IPS DF 6.9 (cell line): ENCODE results near the gene PRDM15.

Experiments used
- DNase-seq: peaks from one replicate; pipeline ENCODE4 v3.0.0-alpha.2; 2013; ENCODE audit warnings: low read depth, low spot score
- H3K27ac ChIP-seq: one replicate; pipeline ENCODE4 v1.5.1; 2013; ENCODE audit warnings: low read length, control low read depth
- H3K27me3 ChIP-seq: 2 replicates; pipeline ENCODE4 v1.6.1; 2013; ENCODE audit warnings: mild to moderate bottlenecking, low read length; ENCODE audit not compliant: control insufficient read depth, insufficient read depth
- H3K36me3 ChIP-seq: 2 replicates; pipeline ENCODE4 v1.6.1; 2013; ENCODE audit warnings: low read length; ENCODE audit not compliant: control insufficient read depth, insufficient read depth
- H3K4me1 ChIP-seq: 2 replicates; pipeline ENCODE4 v1.6.1; 2013; ENCODE audit warnings: low read length; ENCODE audit not compliant: control insufficient read depth, insufficient read depth
- H3K4me3 ChIP-seq: 2 replicates; pipeline ENCODE4 v1.5.1; 2013; ENCODE audit warnings: mild to moderate bottlenecking, low read length
- H3K9me3 ChIP-seq: 2 replicates; pipeline ENCODE4 v1.6.1; 2013; ENCODE audit warnings: low read length, inconsistent platforms; ENCODE audit not compliant: control insufficient read depth, insufficient read depth
- WGBS: extraction: QIAGEN DNeasy Blood & Tissue Kit; methylation state at CpG from one replicate; pipeline ENCODE4 v1.1.7; 2013; ENCODE audit warnings: mixed read lengths, missing lambda C conversion rate; ENCODE audit not compliant: insufficient read length, insufficient coverage; 5-methylcytosine and 5-hydroxymethylcytosine counted together

PRDM15 gene

GRCh38 chr21:41875086-41875485 lies 4.1 kb downstream of the PRDM15 start:
- Histone ChIP-seq H3K36me3 (no peaks in the 10 kb centered on the region), H3K27me3 (no peaks in the 10 kb centered on the region), H3K27ac (no peak overlapping the region), H3K4me1 (no peaks in the 10 kb centered on the region), H3K9me3 (no peaks in the 10 kb centered on the region), H3K4me3 (no peak overlapping the region)
- no peak for DNase-seq
- WGBS: no CpG with 5 or more reads among the region's 8 CpGs

DNA sequence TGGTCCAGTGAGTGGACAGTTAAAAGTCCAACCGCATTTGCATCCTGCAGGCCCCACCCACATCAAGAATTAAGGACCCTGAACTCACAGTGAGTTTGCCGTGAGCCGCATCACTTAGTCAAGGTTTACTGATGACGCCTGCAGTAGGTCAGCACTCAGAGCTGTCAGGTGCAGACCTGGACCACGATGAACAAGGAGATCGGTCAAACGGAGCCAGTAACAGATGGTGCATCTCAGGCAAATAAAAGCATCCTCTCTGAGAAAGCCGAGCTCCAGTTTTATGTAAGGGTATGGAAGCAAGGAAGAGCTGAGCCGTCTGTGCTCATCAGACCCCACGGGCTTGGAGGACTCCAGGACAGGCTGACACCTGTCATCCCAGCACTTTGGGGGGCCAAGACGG lies 4.5 kb downstream of the PRDM15 start:
- no CpG with 5 or more reads among the region's 11 CpGs for whole genome bisulfite sequencing
- Histone ChIP-seq H3K27ac (no peak overlapping the region), H3K36me3 (no peaks in the 10 kb centered on the region), H3K4me1 (no peaks in the 10 kb centered on the region), H3K4me3 (no peak overlapping the region), H3K9me3 (no peaks in the 10 kb centered on the region), H3K27me3 (no peaks in the 10 kb centered on the region)
- DNase-seq: no peak

- DNase-seq: no peak
- Histone ChIP-seq H3K36me3 (no peaks in the 10 kb centered on the region), H3K27ac (no peak overlapping the region), H3K4me3 (no peak overlapping the region), H3K4me1 (no peaks in the 10 kb centered on the region), H3K27me3 (no peaks in the 10 kb centered on the region), H3K9me3 (no peaks in the 10 kb centered on the region)
- no CpG with 5 or more reads among the region's 6 CpGs for WGBS
Observed at GRCh38 chr21:41873426-41873825, 5.7 kb downstream of the PRDM15 start.

DNA sequence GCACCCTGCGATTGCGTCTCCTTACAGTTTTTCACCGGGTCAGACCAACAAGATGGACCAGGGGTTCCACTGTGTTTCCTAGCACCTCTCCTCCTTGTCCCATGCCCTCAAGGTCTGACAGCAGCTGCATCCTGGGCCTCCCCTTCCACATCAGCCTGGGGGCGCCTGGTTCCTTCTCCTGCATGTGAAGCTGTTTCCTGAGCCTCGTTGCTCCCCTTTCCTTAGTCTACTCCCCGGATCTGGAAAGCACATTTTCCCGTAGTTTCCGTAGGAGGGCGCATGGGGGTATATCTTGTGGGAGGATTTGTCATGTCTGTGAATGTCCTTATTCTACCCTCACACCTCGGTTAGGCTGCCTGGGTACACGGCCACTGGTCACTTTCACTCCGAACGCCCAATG lies 6.1 kb downstream of the PRDM15 start:
- Histone ChIP-seq H3K27ac (no peak overlapping the region), H3K27me3 (no peaks in the 10 kb centered on the region), H3K4me1 (no peaks in the 10 kb centered on the region), H3K9me3 (no peaks in the 10 kb centered on the region), H3K36me3 (no peaks in the 10 kb centered on the region), H3K4me3 (no peak overlapping the region)
- no CpG with 5 or more reads among the region's 13 CpGs for WGBS
- DNase-seq: no peak

DNA sequence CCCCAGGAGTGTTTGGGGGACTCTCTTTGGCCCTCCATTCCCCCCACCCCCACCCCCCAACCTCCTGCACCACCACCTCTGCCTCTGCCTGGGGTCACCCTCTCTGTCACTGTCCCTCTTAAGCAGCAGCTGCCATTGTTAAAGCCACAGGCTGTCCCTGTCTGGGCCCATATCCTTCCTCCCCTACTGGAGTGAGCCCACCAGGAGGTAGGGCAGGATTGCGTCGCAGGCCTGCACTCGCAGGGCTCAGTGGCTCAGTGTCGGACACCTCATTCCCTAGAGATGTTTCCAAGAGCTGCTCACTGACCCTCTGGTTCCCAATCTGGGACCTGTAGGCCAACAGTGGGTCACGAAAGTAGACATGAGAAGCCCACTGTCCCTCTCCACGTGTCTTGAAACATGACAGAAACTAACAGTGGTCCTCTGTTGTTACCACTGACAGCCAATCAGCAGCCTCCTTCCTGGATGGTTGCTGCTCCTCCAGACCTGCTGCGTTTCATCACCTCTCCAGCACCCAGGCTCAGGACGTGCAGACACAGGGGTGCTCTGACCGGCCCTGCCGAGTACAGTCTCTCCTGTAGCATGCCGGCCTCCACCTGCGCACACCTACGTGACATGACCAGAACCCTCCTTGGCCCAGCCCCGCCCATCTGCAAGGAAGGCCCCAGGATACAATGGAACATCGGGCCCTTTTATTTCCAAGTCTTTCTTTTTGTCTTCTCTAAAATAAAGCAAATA lies 7.7 kb downstream of the PRDM15 start:
- Histone ChIP-seq H3K27me3 (no peaks in the 10 kb centered on the region), H3K36me3 (no peaks in the 10 kb centered on the region), H3K9me3 (no peaks in the 10 kb centered on the region), H3K27ac (no peak overlapping the region), H3K4me3 (no peak overlapping the region), H3K4me1 (no peaks in the 10 kb centered on the region)
- no peak for DNase-seq
- WGBS: no CpG with 5 or more reads among the region's 15 CpGs

DNA sequence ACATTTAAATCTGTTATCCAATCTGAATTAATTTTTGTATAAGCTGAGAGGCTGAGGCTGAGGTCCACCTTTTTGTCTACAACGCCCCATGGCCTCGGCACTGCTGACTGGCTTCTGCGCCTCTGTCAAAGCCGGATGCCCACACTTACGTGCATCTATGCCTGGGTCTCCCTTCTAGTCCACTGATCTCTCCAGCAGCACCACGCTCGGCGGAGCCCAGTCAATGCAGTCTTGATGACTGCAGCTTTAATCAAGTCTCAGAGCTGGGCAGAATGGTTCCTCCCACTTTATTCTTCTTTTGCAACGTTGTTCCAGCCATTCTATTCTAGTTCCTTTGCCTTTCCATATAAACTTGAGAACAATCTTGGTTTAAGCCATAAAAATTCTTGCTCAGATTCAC lies 9.4 kb downstream of the PRDM15 start:
- no peaks in the 10 kb centered on the region for H3K36me3 ChIP-seq
- DNase-seq: no peak
- no peak overlapping the region for H3K4me3 ChIP-seq
- WGBS: no CpG with 5 or more reads among the region's 9 CpGs
- H3K9me3 ChIP-seq: no peaks in the 10 kb centered on the region
- no peaks in the 10 kb centered on the region for H3K4me1 ChIP-seq
- no peak overlapping the region for H3K27ac ChIP-seq
- H3K27me3 ChIP-seq: no peaks in the 10 kb centered on the region

DNA sequence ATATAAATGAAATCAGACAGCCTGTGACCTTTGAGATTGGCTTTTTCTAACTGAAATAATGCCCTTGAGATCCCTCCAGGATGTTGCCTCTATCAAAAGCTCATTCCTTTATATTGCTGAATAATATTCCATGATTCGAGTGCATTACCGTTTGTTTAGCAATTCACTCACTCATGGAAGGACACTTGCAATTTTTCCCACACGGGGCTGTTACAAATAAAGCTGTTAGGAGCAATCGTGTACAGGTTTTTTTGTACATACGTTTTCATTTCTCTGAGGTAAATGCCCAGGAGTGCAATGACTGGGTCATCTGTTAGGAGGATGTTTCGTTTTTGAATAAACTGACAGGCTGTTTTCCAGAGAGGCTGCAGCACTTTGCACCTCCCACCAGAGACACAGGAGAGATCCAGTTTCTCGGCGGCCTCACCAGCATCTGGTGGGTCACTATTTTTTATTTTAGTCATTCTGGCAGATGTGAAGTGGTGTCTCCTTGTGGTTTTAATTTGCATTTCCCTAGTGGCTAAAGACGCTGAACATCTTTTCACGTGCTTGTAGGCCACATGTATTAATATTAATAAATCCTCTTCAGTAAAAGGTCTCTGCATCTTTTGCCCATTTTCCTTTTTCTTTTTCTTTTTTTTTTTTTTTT lies 11.0 kb downstream of the PRDM15 start:
- WGBS: no CpG with 5 or more reads among the region's 10 CpGs
- H3K4me1 ChIP-seq: no peaks in the 10 kb centered on the region
- H3K27ac ChIP-seq: no peak overlapping the region
- H3K36me3 ChIP-seq: no peaks in the 10 kb centered on the region
- no peak overlapping the region for H3K4me3 ChIP-seq
- DNase-seq: no peak
- no peaks in the 10 kb centered on the region for H3K27me3 ChIP-seq
- no peaks in the 10 kb centered on the region for H3K9me3 ChIP-seq

GRCh38 chr21:41867313-41867712 lies 11.8 kb downstream of the PRDM15 start:
- Histone ChIP-seq H3K27me3 (no peaks in the 10 kb centered on the region), H3K36me3 (no peaks in the 10 kb centered on the region), H3K4me1 (no peaks in the 10 kb centered on the region), H3K9me3 (no peaks in the 10 kb centered on the region), H3K4me3 (no peak overlapping the region), H3K27ac (no peak overlapping the region)
- no CpG with 5 or more reads among the region's 8 CpGs for WGBS
- no peak for DNase-seq

GRCh38 chr21:41866274-41866809 lies 12.8 kb downstream of the PRDM15 start:
- Histone ChIP-seq H3K27ac (no peak overlapping the region), H3K4me3 (no peak overlapping the region), H3K36me3 (no peaks in the 10 kb centered on the region), H3K27me3 (no peaks in the 10 kb centered on the region), H3K4me1 (no peaks in the 10 kb centered on the region), H3K9me3 (no peaks in the 10 kb centered on the region)
- WGBS: no CpG with 5 or more reads among the region's 11 CpGs
- DNase-seq: no peak

GRCh38 chr21:41865002-41865777 lies 14.0 kb downstream of the PRDM15 start:
- no peaks in the 10 kb centered on the region for H3K36me3 ChIP-seq
- no peak overlapping the region for H3K27ac ChIP-seq
- no peaks in the 10 kb centered on the region for H3K9me3 ChIP-seq
- no peaks in the 10 kb centered on the region for H3K27me3 ChIP-seq
- H3K4me3 ChIP-seq: no peak overlapping the region
- WGBS: no CpG with 5 or more reads among the region's 15 CpGs
- H3K4me1 ChIP-seq: no peaks in the 10 kb centered on the region
- no peak for DNase-seq
